GM12878 (cell line): ENCODE results near the gene C9orf78. TPM values are rescaled to one million over a fixed set of nuclear protein-coding genes. Genes with fewer than 3 reads are reported as not detected.
A peak's percentile ranks its signal among the peaks of the same experiment; 100 is the strongest.

Experiments
- ATAC-seq: fragments of 200-7000 bp; cut with Tn5 transposase; 3 replicates; pipeline ENCODE4 v1.9.1; 2020; ENCODE audit warnings: mild to moderate bottlenecking, moderate library complexity
- BruUV-seq: library from RNA; stranded (reverse); fragments of 400-500 nt; replicated peaks from 2 replicates; lab custom pipeline; 2021; lab: Mats Ljungman, UMichigan
- CTCF ChIA-PET: fragments of 300-600 bp; sonication (Branson Sonifier 250); formaldehyde crosslinking; extraction: SDS; loops from one replicate; lab custom pipeline; 2021; ENCODE audit warnings: inconsistent platforms; lab: Yijun Ruan, JAX
- POLR2A ChIA-PET: fragments of 350-600 bp; formaldehyde crosslinking; extraction: SDS; loops from one replicate; lab custom pipeline; 2021; ENCODE audit warnings: inconsistent platforms; lab: Charles Lee
- RAD21 ChIA-PET: fragments of 300-600 bp; sonication (Branson Sonifier 250); formaldehyde crosslinking; loops from one replicate; lab custom pipeline; 2023; ENCODE audit warnings: antibody characterized with exemption; ENCODE audit not compliant: unreplicated experiment; lab: Charles Lee
- SMC1A ChIA-PET: fragments of 300-600 bp; sonication (Branson Sonifier 250); formaldehyde crosslinking; loops from one replicate; lab custom pipeline; 2023; ENCODE audit not compliant: unreplicated experiment, uncharacterized antibody; lab: Charles Lee
- DNase-seq: peaks from one replicate; pipeline ENCODE4 v3.0.0-alpha.2; 2011; ENCODE audit warnings: low read depth, low spot score
- FAIRE-seq: peaks from 3 replicates; lab custom pipeline; 2011; peaks lifted over from hg19 to GRCh38; lab: Jason Lieb, UNC
- H2AFZ ChIP-seq: 2 replicates; pipeline ENCODE4 v1.6.0; 2011; ENCODE audit warnings: low read depth, low read length, control low read depth; ENCODE audit not compliant: control insufficient read depth
- H3K27ac ChIP-seq: 2 replicates; pipeline ENCODE4 v1.5.1; 2011; ENCODE audit warnings: control low read depth; ENCODE audit not compliant: control insufficient read depth, insufficient read depth
- H3K27me3 ChIP-seq, 2 experiments: replicated peaks in 1 of 2; 2 replicates each; pipeline versions ENCODE4 v1.6.0 to v1.6.1; 2011; ENCODE audit warnings: low read length in 1 of 2; ENCODE audit not compliant: control insufficient read depth in 2 of 2, insufficient read depth in 2 of 2
- H3K36me3 ChIP-seq, 2 experiments: 2 replicates each; pipeline ENCODE4 v1.5.1; 2011; ENCODE audit warnings: low read length in 1 of 2; ENCODE audit not compliant: control insufficient read depth in 2 of 2, insufficient read depth in 2 of 2
- H3K4me1 ChIP-seq: 2 replicates; pipeline ENCODE4 v1.6.1; 2011; ENCODE audit warnings: mild to moderate bottlenecking, low read length, moderate library complexity, mixed read lengths; ENCODE audit not compliant: control insufficient read depth, insufficient read depth
- H3K4me2 ChIP-seq: 2 replicates; pipeline ENCODE4 v1.6.0; 2011; ENCODE audit warnings: control low read depth; ENCODE audit not compliant: control insufficient read depth, insufficient read depth
- H3K4me3 ChIP-seq: fragments of 200-600 bp; sonication (generic); 2 replicates; pipeline ENCODE4 v1.5.1; 2016
- H3K79me2 ChIP-seq: 2 replicates; pipeline ENCODE4 v1.6.0; 2011; ENCODE audit warnings: low read length; ENCODE audit not compliant: control insufficient read depth, insufficient read depth
- H3K9ac ChIP-seq: 2 replicates; pipeline ENCODE4 v1.8.0; 2011; ENCODE audit warnings: low read length, control low read depth, mixed read lengths; ENCODE audit not compliant: control insufficient read depth, insufficient read depth
- H3K9me3 ChIP-seq: replicated peaks from 3 replicates; pipeline ENCODE4 v1.5.1; 2011; ENCODE audit warnings: mild to moderate bottlenecking, low read length; ENCODE audit not compliant: control insufficient read depth, insufficient read depth
- H4K20me1 ChIP-seq: 2 replicates; pipeline ENCODE4 v1.6.0; 2011; ENCODE audit not compliant: control insufficient read depth, insufficient read depth
- BHLHE40 ChIP-seq, 2 experiments: fragments of 450-650 bp in 1 of 2; IDR thresholded peaks; 2 replicates each; pipeline ENCODE4 v1.6.1; 2011 to 2017; ENCODE audit warnings: low read depth in 2 of 2, borderline replicate concordance in 1 of 2, improper control_type of control experiment in 1 of 2, low read length in 1 of 2, mild to moderate bottlenecking in 1 of 2
- BMI1 ChIP-seq: fragments of 450-650 bp; IDR thresholded peaks from 2 replicates; pipeline ENCODE4 v1.6.1; 2016; ENCODE audit warnings: mild to moderate bottlenecking, moderate library complexity, borderline replicate concordance
- CHD2 ChIP-seq: IDR thresholded peaks from 2 replicates; pipeline ENCODE4 v1.6.1; 2011; ENCODE audit warnings: low read depth, low read length, improper control_type of control experiment, borderline replicate concordance
- DPF2 ChIP-seq: fragments of 450-650 bp; IDR thresholded peaks from 2 replicates; pipeline ENCODE4 v1.6.1; 2017; ENCODE audit warnings: mild to moderate bottlenecking
- IKZF1 ChIP-seq: fragments of 450-650 bp; conservative IDR thresholded peaks from 2 replicates; pipeline ENCODE4 v1.6.1; 2017; ENCODE audit warnings: antibody characterized with exemption, mild to moderate bottlenecking
- LARP7 ChIP-seq: fragments of 450-650 bp; IDR thresholded peaks from 2 replicates; pipeline ENCODE4 v1.6.1; 2017; ENCODE audit warnings: mild to moderate bottlenecking
- MXI1 ChIP-seq: fragments of 150-350 bp; IDR thresholded peaks from 2 replicates; pipeline ENCODE4 v1.6.1; 2011; ENCODE audit warnings: low read depth, mild to moderate bottlenecking, inconsistent platforms, low read length, improper control_type of control experiment
- POLR2AphosphoS5 ChIP-seq: IDR thresholded peaks from 2 replicates; pipeline ENCODE4 v1.6.1; 2011; ENCODE audit warnings: mild to moderate bottlenecking, low read length, inconsistent platforms
- RBBP5 ChIP-seq: fragments of 200-600 bp; sonication (generic); conservative IDR thresholded peaks from 2 replicates; pipeline ENCODE4 v1.6.1; 2016
- TCF12 ChIP-seq: IDR thresholded peaks from 2 replicates; pipeline ENCODE4 v1.6.1; 2011; ENCODE audit warnings: low read depth, mild to moderate bottlenecking, low read length
- TCF7 ChIP-seq: IDR thresholded peaks from 2 replicates; pipeline ENCODE4 v1.6.1; 2014; ENCODE audit warnings: antibody characterized with exemption, borderline replicate concordance
- YBX1 ChIP-seq: fragments of 450-650 bp; IDR thresholded peaks from 2 replicates; pipeline ENCODE4 v1.6.1; 2016; ENCODE audit warnings: antibody characterized with exemption
- WGBS: methylation state at CpG from one replicate; pipeline ENCODE4 v1.1.6; 2016; ENCODE audit warnings: low lambda C conversion rate; ENCODE audit not compliant: insufficient replicate concordance, insufficient coverage; ENCODE audit errors: missing lambda C conversion rate; 5-methylcytosine and 5-hydroxymethylcytosine counted together
- in situ Hi-C: fragments of 300-500 bp; cut with MboI; formaldehyde crosslinking; loops from 9 replicates; pipeline ENCODE4 v1.14.3; 2018; ENCODE audit warnings: mixed read lengths
- intact Hi-C: fragments of 100-400 bp; cut with micrococcal nuclease; formaldehyde crosslinking; loops from one replicate; pipeline ENCODE4 v1.14.2; 2022; ENCODE audit not compliant: unreplicated experiment
- polyA plus RNA-seq, 11 experiments: library from polyadenylated mRNA; depleted of rRNA in 4 of 11; unstranded in 6 of 11; stranded (reverse) in 5 of 11; fragments of >200 nt; fragmentation: Nextera tagmentation in 4 of 11; fragmentation: Illumina TruSeq in 1 of 11; extraction: Ambion mirVana in 4 of 11; extraction: Trizol in 1 of 11; gene quantifications; 1 replicate in 1 of 11; 2 replicates in 10 of 11; pipeline versions ENCODE4 v1.2.1 to v1.2.3, GENCODE V29; 2011 to 2016; ENCODE audit warnings: inconsistent platforms in 2 of 11, missing spikeins in 2 of 11, low read depth in 1 of 11
- total RNA-seq, 4 experiments: library from RNA; depleted of rRNA in 3 of 4; stranded (reverse); fragments of >200 nt in 3 of 4; fragmentation: Illumina TruSeq in 1 of 4; extraction: Trizol in 1 of 4; gene quantifications; 2 replicates each; pipeline versions ENCODE4 v1.2.1 to v1.2.3, GENCODE V29; 2013 to 2021
- TF ChIP-seq, protein P1 (sequence below): fragments of 450-650 bp; IDR thresholded peaks from 2 replicates; pipeline ENCODE4 v1.6.1; 2017; ENCODE audit warnings: mild to moderate bottlenecking, moderate library complexity
- TF ChIP-seq, protein P2 (sequence below): fragments of 450-650 bp; IDR thresholded peaks from 2 replicates; pipeline ENCODE4 v1.6.1; 2018; ENCODE audit warnings: mild to moderate bottlenecking, low read depth, moderate library complexity; ENCODE audit not compliant: partially characterized antibody
- TF ChIP-seq, protein P3 (sequence below): fragments of 450-650 bp; IDR thresholded peaks from 2 replicates; pipeline ENCODE4 v1.6.1; 2017; ENCODE audit warnings: mild to moderate bottlenecking

The C9orf78 gene
- total and polyA plus RNA-seq, 10 of the 15 experiments (the other 5 are each of a cell fraction or from before 2014, with no cell fraction given) = 23.0 to 60.9 (median 47.5) TPM

DNA sequence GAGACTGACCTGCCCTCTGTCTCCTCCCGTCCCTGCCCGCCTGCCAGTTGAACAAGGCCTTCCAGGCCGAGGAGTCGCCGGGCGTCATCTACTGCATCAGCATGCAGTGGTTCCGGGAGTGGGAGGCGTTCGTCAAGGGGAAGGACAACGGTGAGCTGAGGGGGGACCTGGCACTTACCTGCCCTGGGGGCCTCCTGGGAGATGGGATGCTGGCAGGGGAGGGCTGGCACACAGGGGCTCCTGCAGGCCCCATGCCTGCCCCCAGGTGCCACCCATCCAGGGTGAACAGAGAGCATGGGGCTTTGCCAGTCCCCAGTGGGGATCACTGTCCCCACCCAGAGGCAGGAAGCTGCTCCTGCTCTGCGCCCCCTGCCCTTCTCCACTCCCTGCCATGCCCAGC, 43.2 kb upstream of the C9orf78 start (continued):
- TF ChIP-seq, protein P1, sequence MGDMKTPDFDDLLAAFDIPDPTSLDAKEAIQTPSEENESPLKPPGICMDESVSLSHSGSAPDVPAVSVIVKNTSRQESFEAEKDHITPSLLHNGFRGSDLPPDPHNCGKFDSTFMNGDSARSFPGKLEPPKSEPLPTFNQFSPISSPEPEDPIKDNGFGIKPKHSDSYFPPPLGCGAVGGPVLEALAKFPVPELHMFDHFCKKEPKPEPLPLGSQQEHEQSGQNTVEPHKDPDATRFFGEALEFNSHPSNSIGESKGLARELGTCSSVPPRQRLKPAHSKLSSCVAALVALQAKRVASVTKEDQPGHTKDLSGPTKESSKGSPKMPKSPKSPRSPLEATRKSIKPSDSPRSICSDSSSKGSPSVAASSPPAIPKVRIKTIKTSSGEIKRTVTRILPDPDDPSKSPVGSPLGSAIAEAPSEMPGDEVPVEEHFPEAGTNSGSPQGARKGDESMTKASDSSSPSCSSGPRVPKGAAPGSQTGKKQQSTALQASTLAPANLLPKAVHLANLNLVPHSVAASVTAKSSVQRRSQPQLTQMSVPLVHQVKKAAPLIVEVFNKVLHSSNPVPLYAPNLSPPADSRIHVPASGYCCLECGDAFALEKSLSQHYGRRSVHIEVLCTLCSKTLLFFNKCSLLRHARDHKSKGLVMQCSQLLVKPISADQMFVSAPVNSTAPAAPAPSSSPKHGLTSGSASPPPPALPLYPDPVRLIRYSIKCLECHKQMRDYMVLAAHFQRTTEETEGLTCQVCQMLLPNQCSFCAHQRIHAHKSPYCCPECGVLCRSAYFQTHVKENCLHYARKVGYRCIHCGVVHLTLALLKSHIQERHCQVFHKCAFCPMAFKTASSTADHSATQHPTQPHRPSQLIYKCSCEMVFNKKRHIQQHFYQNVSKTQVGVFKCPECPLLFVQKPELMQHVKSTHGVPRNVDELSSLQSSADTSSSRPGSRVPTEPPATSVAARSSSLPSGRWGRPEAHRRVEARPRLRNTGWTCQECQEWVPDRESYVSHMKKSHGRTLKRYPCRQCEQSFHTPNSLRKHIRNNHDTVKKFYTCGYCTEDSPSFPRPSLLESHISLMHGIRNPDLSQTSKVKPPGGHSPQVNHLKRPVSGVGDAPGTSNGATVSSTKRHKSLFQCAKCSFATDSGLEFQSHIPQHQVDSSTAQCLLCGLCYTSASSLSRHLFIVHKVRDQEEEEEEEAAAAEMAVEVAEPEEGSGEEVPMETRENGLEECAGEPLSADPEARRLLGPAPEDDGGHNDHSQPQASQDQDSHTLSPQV = no peak
- TF ChIP-seq CHD2 (no peak), TCF12 (no peak), POLR2AphosphoS5 (no peak), BMI1 (no peak)

DNA sequence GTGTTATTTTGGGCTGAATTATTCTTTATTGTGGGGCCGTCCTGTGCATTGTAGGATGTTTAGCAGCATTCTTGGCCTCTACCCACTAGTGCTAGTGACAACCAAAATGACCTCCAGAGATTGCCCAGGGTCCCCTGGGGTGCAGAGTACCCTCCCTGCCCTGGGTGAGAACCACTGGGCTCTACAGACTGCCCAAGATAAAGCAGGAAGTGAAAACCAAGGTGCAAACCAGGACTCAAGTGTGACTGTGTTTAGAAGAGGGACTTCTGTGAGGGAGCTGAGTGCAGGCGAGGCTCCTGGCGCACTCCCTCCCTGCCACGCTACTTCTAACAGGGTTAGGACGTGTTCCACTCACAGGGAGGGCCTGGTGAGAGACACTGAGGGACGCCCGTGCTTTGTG, 41.7 kb upstream of the C9orf78 start:
- no peaks in the 10 kb centered on the region for H3K9me3 ChIP-seq
- H3K4me2 ChIP-seq = no peak overlapping the region
- no peak overlapping the region for H3K27ac ChIP-seq
- H3K4me1 ChIP-seq = no peaks in the 10 kb centered on the region; the same call in 1 of the 2 replicates
- no TSS peak for BruUV-seq
- WGBS = 66% methylated on average over 7 of the region's 7 CpGs
- H3K36me3 ChIP-seq = peaks cover 0 to 2% of the 10 kb centered on the region in 2 experiments; a peak in 2 of 4 replicates
- no peak overlapping the region for H3K4me3 ChIP-seq
- no peak for DNase-seq
- no peaks in the 10 kb centered on the region for H3K27me3 ChIP-seq
- no peak overlapping the region for H2AFZ ChIP-seq
- POLR2A ChIA-PET = no interaction called here
- SMC1A ChIA-PET = no interaction called here
- no peak overlapping the region for H3K9ac ChIP-seq
- intact Hi-C loops = no loop called here
- RAD21 ChIA-PET = interaction anchor here (0.7 kb wide), 1 partner anchor 75 kb away, joined by 3 read pairs; no protein-coding TSS in a partner anchor
- H4K20me1 ChIP-seq = no peaks in the 10 kb centered on the region
- FAIRE-seq = no peak
- in situ Hi-C loops = loop anchor here (10.0 kb wide), 1 partner anchor 368 kb away; no protein-coding TSS in a partner anchor
- H3K79me2 ChIP-seq = no peaks in the 10 kb centered on the region
- CTCF ChIA-PET = no interaction called here
- peak; percentile 78 for ATAC-seq
- TF ChIP-seq TCF7 = no peak
- TF ChIP-seq, protein P2, sequence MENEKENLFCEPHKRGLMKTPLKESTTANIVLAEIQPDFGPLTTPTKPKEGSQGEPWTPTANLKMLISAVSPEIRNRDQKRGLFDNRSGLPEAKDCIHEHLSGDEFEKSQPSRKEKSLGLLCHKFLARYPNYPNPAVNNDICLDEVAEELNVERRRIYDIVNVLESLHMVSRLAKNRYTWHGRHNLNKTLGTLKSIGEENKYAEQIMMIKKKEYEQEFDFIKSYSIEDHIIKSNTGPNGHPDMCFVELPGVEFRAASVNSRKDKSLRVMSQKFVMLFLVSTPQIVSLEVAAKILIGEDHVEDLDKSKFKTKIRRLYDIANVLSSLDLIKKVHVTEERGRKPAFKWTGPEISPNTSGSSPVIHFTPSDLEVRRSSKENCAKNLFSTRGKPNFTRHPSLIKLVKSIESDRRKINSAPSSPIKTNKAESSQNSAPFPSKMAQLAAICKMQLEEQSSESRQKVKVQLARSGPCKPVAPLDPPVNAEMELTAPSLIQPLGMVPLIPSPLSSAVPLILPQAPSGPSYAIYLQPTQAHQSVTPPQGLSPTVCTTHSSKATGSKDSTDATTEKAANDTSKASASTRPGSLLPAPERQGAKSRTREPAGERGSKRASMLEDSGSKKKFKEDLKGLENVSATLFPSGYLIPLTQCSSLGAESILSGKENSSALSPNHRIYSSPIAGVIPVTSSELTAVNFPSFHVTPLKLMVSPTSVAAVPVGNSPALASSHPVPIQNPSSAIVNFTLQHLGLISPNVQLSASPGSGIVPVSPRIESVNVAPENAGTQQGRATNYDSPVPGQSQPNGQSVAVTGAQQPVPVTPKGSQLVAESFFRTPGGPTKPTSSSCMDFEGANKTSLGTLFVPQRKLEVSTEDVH = no peak
- TF ChIP-seq TCF12 = no peak
- TF ChIP-seq RBBP5 = no peak
- no peak for TF ChIP-seq YBX1
- TF ChIP-seq IKZF1 = 0 out of 2 replicates have a peak, but pooled peaks have one; percentile 20
- 0 out of 2 replicates have a peak, but pooled peaks have one; percentile 47 for TF ChIP-seq DPF2
- TF ChIP-seq, protein P3, sequence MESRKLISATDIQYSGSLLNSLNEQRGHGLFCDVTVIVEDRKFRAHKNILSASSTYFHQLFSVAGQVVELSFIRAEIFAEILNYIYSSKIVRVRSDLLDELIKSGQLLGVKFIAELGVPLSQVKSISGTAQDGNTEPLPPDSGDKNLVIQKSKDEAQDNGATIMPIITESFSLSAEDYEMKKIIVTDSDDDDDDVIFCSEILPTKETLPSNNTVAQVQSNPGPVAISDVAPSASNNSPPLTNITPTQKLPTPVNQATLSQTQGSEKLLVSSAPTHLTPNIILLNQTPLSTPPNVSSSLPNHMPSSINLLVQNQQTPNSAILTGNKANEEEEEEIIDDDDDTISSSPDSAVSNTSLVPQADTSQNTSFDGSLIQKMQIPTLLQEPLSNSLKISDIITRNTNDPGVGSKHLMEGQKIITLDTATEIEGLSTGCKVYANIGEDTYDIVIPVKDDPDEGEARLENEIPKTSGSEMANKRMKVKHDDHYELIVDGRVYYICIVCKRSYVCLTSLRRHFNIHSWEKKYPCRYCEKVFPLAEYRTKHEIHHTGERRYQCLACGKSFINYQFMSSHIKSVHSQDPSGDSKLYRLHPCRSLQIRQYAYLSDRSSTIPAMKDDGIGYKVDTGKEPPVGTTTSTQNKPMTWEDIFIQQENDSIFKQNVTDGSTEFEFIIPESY = 0 out of 2 replicates have a peak, but pooled peaks have one; percentile 39
- TF ChIP-seq LARP7 = no peak
- TF ChIP-seq BHLHE40 (IDR thresholded peaks at IDR 0.05; ENCODE audit: borderline replicate concordance in 1 of 2, low read depth in 2 of 2, low read length in 1 of 2) = peak in 1 of 2 experiments; percentile 36; a peak in 1 of 4 replicates
- no peak for TF ChIP-seq MXI1
